Liver (tissue), 9 donors: ENCODE results near the gene RETREG1. TPM values are rescaled to one million over a fixed set of nuclear protein-coding genes. Genes with fewer than 3 reads are reported as not detected.

Source experiments
- DNase-seq: peaks from one replicate; pipeline ENCODE4 v3.0.0-alpha.2; 2017; ENCODE audit warnings: low spot score
- H3K27ac ChIP-seq, 2 donors: one replicate each; pipeline ENCODE4 v1.7.0; 2013; ENCODE audit warnings: inconsistent platforms in 2 of 2, low read length in 2 of 2, control low read depth in 1 of 2, low read depth in 1 of 2, mild to moderate bottlenecking in 1 of 2
- H3K27me3 ChIP-seq, 4 donors: one replicate each; pipeline versions ENCODE4 v1.6.1 to v1.7.0; 2013; ENCODE audit warnings: low read length in 3 of 4, inconsistent platforms in 1 of 4, mild to moderate bottlenecking in 1 of 4, moderate library complexity in 1 of 4; ENCODE audit not compliant: control insufficient read depth in 4 of 4, insufficient read depth in 4 of 4
- H3K36me3 ChIP-seq, 4 donors: one replicate each; pipeline versions ENCODE4 v1.6.1 to v1.7.0; 2013; ENCODE audit warnings: low read length in 3 of 4, mild to moderate bottlenecking in 3 of 4, low read depth in 1 of 4, moderate library complexity in 1 of 4; ENCODE audit not compliant: control insufficient read depth in 4 of 4, insufficient read depth in 3 of 4
- H3K4me1 ChIP-seq, 4 donors: one replicate each; pipeline versions ENCODE4 v1.6.1 to v1.7.0; 2013; ENCODE audit warnings: low read length in 3 of 4, mild to moderate bottlenecking in 3 of 4, moderate library complexity in 1 of 4; ENCODE audit not compliant: control insufficient read depth in 4 of 4, insufficient read depth in 4 of 4
- H3K4me3 ChIP-seq, 3 donors: one replicate each; pipeline versions ENCODE4 v1.6.1 to v1.7.0; 2013; ENCODE audit warnings: low read length in 3 of 3, control low read depth in 1 of 3, low read depth in 1 of 3, mild to moderate bottlenecking in 1 of 3
- H3K9ac ChIP-seq, 2 donors: one replicate each; pipeline ENCODE4 v1.7.0; 2013; ENCODE audit warnings: low read length in 2 of 2, mild to moderate bottlenecking in 2 of 2, moderate library complexity in 2 of 2, control low read depth in 1 of 2, low read depth in 1 of 2
- H3K9me3 ChIP-seq, 4 donors: one replicate each; pipeline versions ENCODE4 v1.6.1 to v1.7.0; 2013; ENCODE audit warnings: low read length in 3 of 4; ENCODE audit not compliant: control insufficient read depth in 4 of 4
- FOXA1 ChIP-seq: IDR thresholded peaks from 2 replicates; pipeline ENCODE4 v1.6.1; 2016; ENCODE audit warnings: antibody characterized with exemption
- FOXA2 ChIP-seq: IDR thresholded peaks from 2 replicates; pipeline ENCODE4 v1.6.1; 2016; ENCODE audit warnings: antibody characterized with exemption
- HNF4A ChIP-seq, 2 donors: conservative IDR thresholded peaks; 2 replicates each; pipeline ENCODE4 v1.6.1; 2016; ENCODE audit warnings: antibody characterized with exemption in 2 of 2, mild to moderate bottlenecking in 2 of 2
- JUND ChIP-seq, 2 donors: IDR thresholded peaks; 2 replicates each; pipeline ENCODE4 v1.6.1; 2016; ENCODE audit warnings: antibody characterized with exemption in 2 of 2
- NR2F2 ChIP-seq: IDR thresholded peaks from 2 replicates; pipeline ENCODE4 v1.6.1; 2016; ENCODE audit warnings: antibody characterized with exemption
- RAD21 ChIP-seq, 2 donors: IDR thresholded peaks; 2 replicates each; pipeline ENCODE4 v1.6.1; 2016; ENCODE audit warnings: antibody characterized with exemption in 2 of 2, mild to moderate bottlenecking in 2 of 2
- RXRA ChIP-seq, 2 donors: IDR thresholded peaks; 2 replicates each; pipeline ENCODE4 v1.6.1; 2017 to 2018; ENCODE audit warnings: antibody characterized with exemption in 2 of 2, mild to moderate bottlenecking in 1 of 2
- SP1 ChIP-seq: IDR thresholded peaks from 2 replicates; pipeline ENCODE4 v1.6.1; 2018; ENCODE audit warnings: antibody characterized with exemption, mild to moderate bottlenecking
- YY1 ChIP-seq: IDR thresholded peaks from 2 replicates; pipeline ENCODE4 v1.6.1; 2016; ENCODE audit warnings: antibody characterized with exemption, mild to moderate bottlenecking
- WGBS: extraction: QIAGEN DNeasy Blood & Tissue Kit; methylation state at CpG from one replicate; pipeline ENCODE4 v1.1.7; 2013; 5-methylcytosine and 5-hydroxymethylcytosine counted together
- polyA plus RNA-seq, 2 donors: library from polyadenylated mRNA; stranded (reverse) in 1 of 2; unstranded in 1 of 2; fragments of 200-250 nt in 1 of 2; fragments of >200 nt in 1 of 2; fragmentation: Nextera tagmentation in 1 of 2; extraction: Ambion mirVana in 1 of 2; gene quantifications; one replicate each; pipeline versions ENCODE4 v1.2.1 to v1.2.3, GENCODE V29; 2013 to 2015
- total RNA-seq, 2 donors: library from RNA; depleted of rRNA; stranded (reverse); fragments of >200 nt; gene quantifications; one replicate each; pipeline ENCODE4 v1.2.3, GENCODE V29; 2014
- TF ChIP-seq, protein P1 (sequence below): IDR thresholded peaks from 2 replicates; pipeline ENCODE4 v1.6.1; 2016; ENCODE audit warnings: antibody characterized with exemption, mild to moderate bottlenecking
- TF ChIP-seq, protein P2 (sequence below): IDR thresholded peaks from 2 replicates; pipeline ENCODE4 v1.6.1; 2016; ENCODE audit warnings: antibody characterized with exemption
- TF ChIP-seq, protein P3 (sequence below): IDR thresholded peaks from 2 replicates; pipeline ENCODE4 v1.6.1; 2016; ENCODE audit warnings: antibody characterized with exemption
- donor health status: healthy.
- donor health status: healthy.
- donor health status: healthy.
- donor health status: healthy.
- donor health status: healthy.

RETREG1 gene
- total and polyA plus RNA-seq, 4 donors = 0.70 to 28.1 (median 4.2) TPM

DNA sequence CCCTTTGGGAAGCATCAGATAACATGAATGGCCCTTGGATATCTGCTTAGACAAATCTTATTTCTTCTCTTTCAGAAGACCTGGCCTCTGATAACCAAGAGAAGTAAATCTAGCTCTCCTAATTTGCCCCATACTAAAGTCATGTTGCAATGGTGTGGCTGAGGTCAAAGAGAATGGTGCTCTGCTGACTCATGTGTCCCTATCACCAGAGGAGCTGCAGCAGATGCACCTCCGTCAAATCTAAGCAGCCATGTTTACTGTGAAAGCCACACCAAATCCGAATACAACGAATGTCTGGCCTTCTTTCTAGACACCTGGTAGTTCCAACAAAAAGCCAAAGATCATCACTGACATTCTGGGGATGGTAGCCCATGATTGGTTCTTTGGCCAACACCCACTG lies 23.2 kb downstream of the RETREG1 start:
- Histone ChIP-seq H3K4me3 (no peak overlapping the region), H3K4me1 (peaks cover 7 to 20% (median 15%) of the 10 kb centered on the region in 4 donors), H3K27ac (no peak overlapping the region), H3K36me3 (no peaks in the 10 kb centered on the region), H3K9ac (no peak overlapping the region), H3K27me3 (no peaks in the 10 kb centered on the region), H3K9me3 (no peaks in the 10 kb centered on the region)
- WGBS = 71% methylated on average over 3 of the region's 3 CpGs
- TF ChIP-seq RXRA (IDR thresholded peaks at IDR 0.05) (peak; percentile 50 to 64), FOXA2 (no peak), SP1 (peak; percentile 20), RAD21 (IDR thresholded peaks at IDR 0.05) (no peak), FOXA1 (no peak), HNF4A (conservative IDR thresholded peaks at IDR 0.05) (peak in 1 of 2 donors; percentile 63), YY1 (peak; percentile 75), JUND (IDR thresholded peaks at IDR 0.05) (peak; percentile 59 to 72)
- TF ChIP-seq, protein P1, sequence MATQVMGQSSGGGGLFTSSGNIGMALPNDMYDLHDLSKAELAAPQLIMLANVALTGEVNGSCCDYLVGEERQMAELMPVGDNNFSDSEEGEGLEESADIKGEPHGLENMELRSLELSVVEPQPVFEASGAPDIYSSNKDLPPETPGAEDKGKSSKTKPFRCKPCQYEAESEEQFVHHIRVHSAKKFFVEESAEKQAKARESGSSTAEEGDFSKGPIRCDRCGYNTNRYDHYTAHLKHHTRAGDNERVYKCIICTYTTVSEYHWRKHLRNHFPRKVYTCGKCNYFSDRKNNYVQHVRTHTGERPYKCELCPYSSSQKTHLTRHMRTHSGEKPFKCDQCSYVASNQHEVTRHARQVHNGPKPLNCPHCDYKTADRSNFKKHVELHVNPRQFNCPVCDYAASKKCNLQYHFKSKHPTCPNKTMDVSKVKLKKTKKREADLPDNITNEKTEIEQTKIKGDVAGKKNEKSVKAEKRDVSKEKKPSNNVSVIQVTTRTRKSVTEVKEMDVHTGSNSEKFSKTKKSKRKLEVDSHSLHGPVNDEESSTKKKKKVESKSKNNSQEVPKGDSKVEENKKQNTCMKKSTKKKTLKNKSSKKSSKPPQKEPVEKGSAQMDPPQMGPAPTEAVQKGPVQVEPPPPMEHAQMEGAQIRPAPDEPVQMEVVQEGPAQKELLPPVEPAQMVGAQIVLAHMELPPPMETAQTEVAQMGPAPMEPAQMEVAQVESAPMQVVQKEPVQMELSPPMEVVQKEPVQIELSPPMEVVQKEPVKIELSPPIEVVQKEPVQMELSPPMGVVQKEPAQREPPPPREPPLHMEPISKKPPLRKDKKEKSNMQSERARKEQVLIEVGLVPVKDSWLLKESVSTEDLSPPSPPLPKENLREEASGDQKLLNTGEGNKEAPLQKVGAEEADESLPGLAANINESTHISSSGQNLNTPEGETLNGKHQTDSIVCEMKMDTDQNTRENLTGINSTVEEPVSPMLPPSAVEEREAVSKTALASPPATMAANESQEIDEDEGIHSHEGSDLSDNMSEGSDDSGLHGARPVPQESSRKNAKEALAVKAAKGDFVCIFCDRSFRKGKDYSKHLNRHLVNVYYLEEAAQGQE = no peak
- TF ChIP-seq, protein P2, sequence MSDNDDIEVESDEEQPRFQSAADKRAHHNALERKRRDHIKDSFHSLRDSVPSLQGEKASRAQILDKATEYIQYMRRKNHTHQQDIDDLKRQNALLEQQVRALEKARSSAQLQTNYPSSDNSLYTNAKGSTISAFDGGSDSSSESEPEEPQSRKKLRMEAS = peak; percentile 31
- TF ChIP-seq, protein P3, sequence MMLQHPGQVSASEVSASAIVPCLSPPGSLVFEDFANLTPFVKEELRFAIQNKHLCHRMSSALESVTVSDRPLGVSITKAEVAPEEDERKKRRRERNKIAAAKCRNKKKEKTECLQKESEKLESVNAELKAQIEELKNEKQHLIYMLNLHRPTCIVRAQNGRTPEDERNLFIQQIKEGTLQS = peak; percentile 48
- DNase-seq = no peak

DNA sequence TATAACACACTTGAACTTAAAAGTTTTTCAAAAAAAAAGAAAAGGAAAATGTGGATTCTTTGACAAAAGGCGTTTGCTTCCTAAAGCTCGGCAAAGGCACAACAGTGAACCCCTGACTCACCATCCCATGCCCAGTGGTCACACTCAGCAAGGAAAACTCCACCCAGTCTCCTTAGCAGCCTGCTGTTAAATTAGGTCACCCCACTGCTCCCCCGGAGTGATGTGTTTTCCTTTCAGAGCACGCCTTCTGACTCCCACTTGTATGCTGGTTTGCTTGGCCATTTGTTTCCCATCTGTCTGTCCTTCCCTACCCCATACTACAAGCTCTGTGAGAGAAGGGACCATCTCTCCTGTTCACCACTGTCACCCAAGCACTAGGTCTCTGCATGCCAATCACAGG lies 23.8 kb downstream of the RETREG1 start:
- Histone ChIP-seq H3K27me3 (no peaks in the 10 kb centered on the region), H3K27ac (no peak overlapping the region), H3K9me3 (no peaks in the 10 kb centered on the region), H3K4me1 (peaks cover 7 to 26% (median 21%) of the 10 kb centered on the region in 4 donors), H3K36me3 (no peaks in the 10 kb centered on the region), H3K9ac (no peak overlapping the region), H3K4me3 (no peak overlapping the region)
- 94% methylated on average over 4 of the region's 4 CpGs for WGBS
- DNase-seq = no peak
- TF ChIP-seq SP1 (no peak), HNF4A (conservative IDR thresholded peaks at IDR 0.05) (no peak), RAD21 (IDR thresholded peaks at IDR 0.05) (no peak), YY1 (no peak), FOXA1 (no peak), NR2F2 (no peak)
- TF ChIP-seq, protein P3 = no peak
- TF ChIP-seq, protein P1 = no peak
